ENCODE results near the gene NACC2. TPM values are rescaled to one million over a fixed set of nuclear protein-coding genes. Genes with fewer than 3 reads are reported as not detected.

NACC2 gene
- total and polyA plus RNA-seq, 9 of the 15 experiments (the other 6 are each of a cell fraction or from before 2014, with no cell fraction given), result 0.70 to 25.1 (median 5.6) TPM

DNA sequence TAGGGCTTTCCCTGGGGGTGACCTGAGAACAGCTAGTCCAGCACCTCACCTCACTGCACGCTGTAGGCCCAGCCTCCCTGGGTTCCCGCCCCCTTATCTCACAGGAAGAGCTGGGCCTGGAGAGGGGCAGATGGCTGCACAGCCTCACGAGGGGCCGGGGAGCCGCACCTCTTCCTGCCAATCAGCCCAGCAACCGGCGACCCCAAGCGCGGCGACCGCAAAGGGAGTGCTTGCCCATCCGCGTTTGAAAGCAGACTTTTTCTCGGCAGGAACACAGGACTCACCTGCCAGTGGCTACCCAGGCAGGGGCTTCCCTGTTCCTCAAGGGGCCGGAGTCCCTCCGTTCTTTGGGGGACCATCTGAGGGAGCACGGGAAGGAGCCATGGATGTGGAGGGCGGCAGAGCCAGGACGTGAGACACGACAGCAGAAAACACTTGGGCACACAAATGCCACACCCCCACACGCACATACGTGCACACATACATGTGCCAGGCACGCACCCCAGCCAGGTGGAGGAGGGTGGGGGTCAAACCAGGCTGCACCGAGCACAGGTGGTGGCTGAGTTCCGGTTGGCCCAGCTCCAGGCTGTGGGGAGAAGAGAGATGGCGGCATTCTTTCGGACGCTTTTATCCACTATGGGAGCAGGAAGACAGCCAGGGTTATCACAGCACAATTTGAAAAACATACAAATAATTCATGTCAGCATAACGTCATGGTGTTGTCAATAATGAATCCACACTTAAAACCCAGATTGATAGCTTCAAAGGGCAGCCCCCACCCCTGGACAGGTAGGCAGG is 12.3 kb upstream of the NACC2 start (continued):
- TF ChIP-seq, protein P1, sequence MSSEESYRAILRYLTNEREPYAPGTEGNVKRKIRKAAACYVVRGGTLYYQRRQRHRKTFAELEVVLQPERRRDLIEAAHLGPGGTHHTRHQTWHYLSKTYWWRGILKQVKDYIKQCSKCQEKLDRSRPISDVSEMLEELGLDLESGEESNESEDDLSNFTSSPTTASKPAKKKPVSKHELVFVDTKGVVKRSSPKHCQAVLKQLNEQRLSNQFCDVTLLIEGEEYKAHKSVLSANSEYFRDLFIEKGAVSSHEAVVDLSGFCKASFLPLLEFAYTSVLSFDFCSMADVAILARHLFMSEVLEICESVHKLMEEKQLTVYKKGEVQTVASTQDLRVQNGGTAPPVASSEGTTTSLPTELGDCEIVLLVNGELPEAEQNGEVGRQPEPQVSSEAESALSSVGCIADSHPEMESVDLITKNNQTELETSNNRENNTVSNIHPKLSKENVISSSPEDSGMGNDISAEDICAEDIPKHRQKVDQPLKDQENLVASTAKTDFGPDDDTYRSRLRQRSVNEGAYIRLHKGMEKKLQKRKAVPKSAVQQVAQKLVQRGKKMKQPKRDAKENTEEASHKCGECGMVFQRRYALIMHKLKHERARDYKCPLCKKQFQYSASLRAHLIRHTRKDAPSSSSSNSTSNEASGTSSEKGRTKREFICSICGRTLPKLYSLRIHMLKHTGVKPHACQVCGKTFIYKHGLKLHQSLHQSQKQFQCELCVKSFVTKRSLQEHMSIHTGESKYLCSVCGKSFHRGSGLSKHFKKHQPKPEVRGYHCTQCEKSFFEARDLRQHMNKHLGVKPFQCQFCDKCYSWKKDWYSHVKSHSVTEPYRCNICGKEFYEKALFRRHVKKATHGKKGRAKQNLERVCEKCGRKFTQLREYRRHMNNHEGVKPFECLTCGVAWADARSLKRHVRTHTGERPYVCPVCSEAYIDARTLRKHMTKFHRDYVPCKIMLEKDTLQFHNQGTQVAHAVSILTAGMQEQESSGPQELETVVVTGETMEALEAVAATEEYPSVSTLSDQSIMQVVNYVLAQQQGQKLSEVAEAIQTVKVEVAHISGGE (CRISPR knock-in tag; IDR thresholded peaks at IDR 0.05), result 0 out of 6 replicates have a peak, but pooled peaks of 1 of the 3 experiments have one; percentile 11
- TF ChIP-seq ZNF224 (CRISPR knock-in tag; IDR thresholded peaks at IDR 0.05) (no peak), RB1 (IDR thresholded peaks at IDR 0.05; ENCODE audit: low read depth) (0 out of 2 replicates have a peak, but pooled peaks have one; percentile 37), MEIS2 (IDR thresholded peaks at IDR 0.05; ENCODE audit: partially characterized antibody) (peak; percentile 64), TCFL5 (CRISPR knock-in tag; conservative IDR thresholded peaks at IDR 0.05) (no peak), ZC3H11A (IDR thresholded peaks at IDR 0.05; ENCODE audit: low read depth, low read length) (no peak), MTA3 (IDR thresholded peaks at IDR 0.05; ENCODE audit: borderline replicate concordance) (peak; percentile 49; the same call in 1 of the 2 replicates), NONO (IDR thresholded peaks at IDR 0.05; ENCODE audit: low read depth in 2 of 2, low read length in 1 of 2) (no peak), SRSF1 (IDR thresholded peaks at IDR 0.05; ENCODE audit: low read depth, low read length) (no peak), PHF20 (IDR thresholded peaks at IDR 0.05; ENCODE audit: partially characterized antibody) (peak; percentile 51), LARP7 (IDR thresholded peaks at IDR 0.05) (no peak)
- TF ChIP-seq, protein P2, sequence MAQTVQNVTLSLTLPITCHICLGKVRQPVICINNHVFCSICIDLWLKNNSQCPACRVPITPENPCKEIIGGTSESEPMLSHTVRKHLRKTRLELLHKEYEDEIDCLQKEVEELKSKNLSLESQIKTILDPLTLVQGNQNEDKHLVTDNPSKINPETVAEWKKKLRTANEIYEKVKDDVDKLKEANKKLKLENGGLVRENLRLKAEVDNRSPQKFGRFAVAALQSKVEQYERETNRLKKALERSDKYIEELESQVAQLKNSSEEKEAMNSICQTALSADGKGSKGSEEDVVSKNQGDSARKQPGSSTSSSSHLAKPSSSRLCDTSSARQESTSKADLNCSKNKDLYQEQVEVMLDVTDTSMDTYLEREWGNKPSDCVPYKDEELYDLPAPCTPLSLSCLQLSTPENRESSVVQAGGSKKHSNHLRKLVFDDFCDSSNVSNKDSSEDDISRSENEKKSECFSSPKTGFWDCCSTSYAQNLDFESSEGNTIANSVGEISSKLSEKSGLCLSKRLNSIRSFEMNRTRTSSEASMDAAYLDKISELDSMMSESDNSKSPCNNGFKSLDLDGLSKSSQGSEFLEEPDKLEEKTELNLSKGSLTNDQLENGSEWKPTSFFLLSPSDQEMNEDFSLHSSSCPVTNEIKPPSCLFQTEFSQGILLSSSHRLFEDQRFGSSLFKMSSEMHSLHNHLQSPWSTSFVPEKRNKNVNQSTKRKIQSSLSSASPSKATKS (CRISPR knock-in tag; IDR thresholded peaks at IDR 0.05), result no peak
- TF ChIP-seq, protein P3, sequence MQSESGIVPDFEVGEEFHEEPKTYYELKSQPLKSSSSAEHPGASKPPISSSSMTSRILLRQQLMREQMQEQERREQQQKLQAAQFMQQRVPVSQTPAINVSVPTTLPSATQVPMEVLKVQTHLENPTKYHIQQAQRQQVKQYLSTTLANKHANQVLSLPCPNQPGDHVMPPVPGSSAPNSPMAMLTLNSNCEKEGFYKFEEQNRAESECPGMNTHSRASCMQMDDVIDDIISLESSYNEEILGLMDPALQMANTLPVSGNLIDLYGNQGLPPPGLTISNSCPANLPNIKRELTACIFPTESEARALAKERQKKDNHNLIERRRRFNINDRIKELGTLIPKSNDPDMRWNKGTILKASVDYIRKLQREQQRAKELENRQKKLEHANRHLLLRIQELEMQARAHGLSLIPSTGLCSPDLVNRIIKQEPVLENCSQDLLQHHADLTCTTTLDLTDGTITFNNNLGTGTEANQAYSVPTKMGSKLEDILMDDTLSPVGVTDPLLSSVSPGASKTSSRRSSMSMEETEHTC (IDR thresholded peaks at IDR 0.05), result no peak

All from K562 (cell line).